Pancreas (tissue), 10 donors: Measurements from ENCODE around the gene FNDC3A. TPM values are rescaled to one million over a fixed set of nuclear protein-coding genes. Genes with fewer than 3 reads are reported as not detected.

ENCODE experiments used
- ATAC-seq, 4 donors: fragments of 200-7000 bp; cut with Tn5 transposase; one replicate each; pipeline versions ENCODE4 v1.8.0 to v1.9.1; 2020; ENCODE audit warnings: mild to moderate bottlenecking in 4 of 4, moderate library complexity in 4 of 4
- DNase-seq, 6 donors: peaks; one replicate each; pipeline ENCODE4 v3.0.0-alpha.2; 2020
- FAIRE-seq: peaks from 2 replicates; lab custom pipeline; 2012; peaks lifted over from hg19 to GRCh38; lab: Jason Lieb, UNC
- H3K27ac ChIP-seq, 4 donors: fragments of 200-600 bp; sonication (generic); 1 replicate in 3 of 4; 2 replicates in 1 of 4; pipeline versions ENCODE4 v1.5.0 to v1.8.0; 2020
- H3K27me3 ChIP-seq, 4 donors: fragments of 200-600 bp; one replicate each; pipeline ENCODE4 v1.8.0; 2021
- H3K36me3 ChIP-seq, 3 donors: fragments of 200-600 bp; sonication (generic) in 1 of 3; one replicate each; pipeline versions ENCODE4 v1.5.0 to v1.8.0; 2020 to 2021
- H3K4me1 ChIP-seq, 3 donors: fragments of 200-600 bp; one replicate each; pipeline ENCODE4 v1.8.0; 2021
- H3K4me3 ChIP-seq, 4 donors: fragments of 200-600 bp; sonication (generic) in 2 of 4; one replicate each; pipeline versions ENCODE4 v1.5.0 to v1.8.0; 2020 to 2021
- H3K9me3 ChIP-seq, 4 donors: fragments of 200-600 bp; one replicate each; pipeline ENCODE4 v1.8.0; 2021
- WGBS, 2 donors: extraction: QIAGEN DNeasy Blood & Tissue Kit; methylation state at CpG; one replicate each; pipeline ENCODE4 v1.1.7; 2013; 5-methylcytosine and 5-hydroxymethylcytosine counted together
- intact Hi-C, 3 donors: fragments of 100-400 bp; cut with DNase I; formaldehyde crosslinking; loops; one replicate each; pipeline versions ENCODE4 v1.11.1 to v1.14.2; 2022
- polyA plus RNA-seq, 2 donors: library from polyadenylated mRNA; stranded (reverse); fragments of 200-250 nt; gene quantifications; one replicate each; pipeline ENCODE4 v1.2.3, GENCODE V29; 2013
- total RNA-seq, 6 donors: library from RNA; stranded (reverse); fragmentation: NEBNext Ultra II Directional in 4 of 6; extraction: Animal tissue kit (Norgen Biotek cat#: 25700) in 4 of 6; gene quantifications; one replicate each; pipeline versions ENCODE4 v1.2.1 to v1.2.4, GENCODE V29; 2021 to 2023
- TF ChIP-seq, protein P1 (sequence below), 4 donors: fragments of 200-600 bp; sonication (generic) in 3 of 4; IDR thresholded peaks; one replicate each; pipeline versions ENCODE4 v1.5.0 to v1.8.0; 2021; ENCODE audit warnings: antibody characterized with exemption in 4 of 4
- donor health status: healthy with polysubstance abuse.
- donor health status: DM: no; HTN: no; CAD: no; lungs with moderate emphysema.
- donor health status: DM: no; HTN: no; CAD: no.
- donor health status: control.
- donor health status: control.
- donor health status: Bipolar disorder and iron deficiency.
- donor health status: DM: yes; HTN: yes; CAD: no.
- donor health status: DM: no; HTN: no; CAD: no.
- donor health status: DM: no; HTN: no; CAD: no.
- donor health status: DM: yes; HTN: yes; CAD: no.

FNDC3A gene
- total and polyA plus RNA-seq, 8 donors: 22.4 to 65.5 (median 47.2) TPM

DNA sequence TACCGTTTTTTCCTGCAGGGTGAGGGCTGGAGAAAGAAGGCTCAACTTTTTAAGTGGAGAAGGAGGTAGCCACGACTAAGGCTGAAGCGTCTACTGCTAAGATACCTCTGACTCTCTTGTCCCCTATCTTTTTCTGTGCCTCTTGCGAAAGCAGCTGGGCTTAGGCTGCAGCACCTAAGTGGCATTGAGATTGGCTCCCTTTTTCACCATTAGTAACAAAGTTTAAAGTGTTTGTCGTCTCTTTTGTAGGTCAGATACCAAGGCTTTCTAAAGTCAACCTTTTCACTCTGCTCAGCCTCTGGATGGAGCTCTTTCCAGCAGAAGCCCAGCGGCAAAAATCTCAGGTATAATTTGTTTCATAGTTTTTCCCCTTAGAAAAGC lies 272.9 kb downstream of the FNDC3A start:
- Histone ChIP-seq H3K9me3 (no peaks in the 10 kb centered on the region), H3K27me3 (no peaks in the 10 kb centered on the region), H3K27ac (peak overlapping the region; percentile 51 to 90 (median 86)), H3K4me3 (peak overlapping the region in 3 of 4 donors; percentile 75 to 91 (median 80)), H3K4me1 (peaks cover 4 to 9% (median 7%) of the 10 kb centered on the region in 3 donors), H3K36me3 (no peaks in the 10 kb centered on the region)
- FAIRE-seq: no peak
- DNase-seq: no peak
- WGBS, 2 donors: 1 to 3% methylated on average over 6 of the region's 6 CpGs
- TF ChIP-seq, protein P1, sequence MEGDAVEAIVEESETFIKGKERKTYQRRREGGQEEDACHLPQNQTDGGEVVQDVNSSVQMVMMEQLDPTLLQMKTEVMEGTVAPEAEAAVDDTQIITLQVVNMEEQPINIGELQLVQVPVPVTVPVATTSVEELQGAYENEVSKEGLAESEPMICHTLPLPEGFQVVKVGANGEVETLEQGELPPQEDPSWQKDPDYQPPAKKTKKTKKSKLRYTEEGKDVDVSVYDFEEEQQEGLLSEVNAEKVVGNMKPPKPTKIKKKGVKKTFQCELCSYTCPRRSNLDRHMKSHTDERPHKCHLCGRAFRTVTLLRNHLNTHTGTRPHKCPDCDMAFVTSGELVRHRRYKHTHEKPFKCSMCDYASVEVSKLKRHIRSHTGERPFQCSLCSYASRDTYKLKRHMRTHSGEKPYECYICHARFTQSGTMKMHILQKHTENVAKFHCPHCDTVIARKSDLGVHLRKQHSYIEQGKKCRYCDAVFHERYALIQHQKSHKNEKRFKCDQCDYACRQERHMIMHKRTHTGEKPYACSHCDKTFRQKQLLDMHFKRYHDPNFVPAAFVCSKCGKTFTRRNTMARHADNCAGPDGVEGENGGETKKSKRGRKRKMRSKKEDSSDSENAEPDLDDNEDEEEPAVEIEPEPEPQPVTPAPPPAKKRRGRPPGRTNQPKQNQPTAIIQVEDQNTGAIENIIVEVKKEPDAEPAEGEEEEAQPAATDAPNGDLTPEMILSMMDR (IDR thresholded peaks at IDR 0.05): no peak
- intact Hi-C loops: no loop called here
- peak; percentile 21 to 29 (median 24) for ATAC-seq

GRCh38 chr13:49251326-49251725 lies 275.6 kb downstream of the FNDC3A start:
- WGBS, 2 donors: 82 to 85% methylated on average over 5 of the region's 5 CpGs

GRCh38 chr13:49253310-49253709 lies 277.6 kb downstream of the FNDC3A start:
- Histone ChIP-seq H3K27me3 (no peaks in the 10 kb centered on the region), H3K27ac (no peak overlapping the region), H3K4me3 (no peak overlapping the region), H3K9me3 (no peaks in the 10 kb centered on the region), H3K36me3 (peaks cover 0 to 13% (median 0%) of the 10 kb centered on the region in 3 donors), H3K4me1 (peaks cover 0 to 4% (median 4%) of the 10 kb centered on the region in 3 donors)
- FAIRE-seq: no peak
- TF ChIP-seq, protein P1 (IDR thresholded peaks at IDR 0.05): no peak
- ATAC-seq: no peak
- no peak for DNase-seq
- 94 to 97% methylated on average over 1 of the region's 1 CpG for WGBS, 2 donors
- intact Hi-C loops: no loop called here

More at GRCh38 chr13:49251326-49251725, 275.6 kb downstream of the FNDC3A start:
- intact Hi-C loops: no loop called here
- Histone ChIP-seq H3K36me3 (peaks cover 0 to 8% (median 0%) of the 10 kb centered on the region in 3 donors), H3K4me3 (no peak overlapping the region), H3K4me1 (peaks cover 4 to 9% (median 7%) of the 10 kb centered on the region in 3 donors), H3K9me3 (no peaks in the 10 kb centered on the region), H3K27me3 (no peaks in the 10 kb centered on the region), H3K27ac (no peak overlapping the region)
- FAIRE-seq (no peak), ATAC-seq (no peak), DNase-seq (no peak)
- TF ChIP-seq, protein P1 (IDR thresholded peaks at IDR 0.05): no peak

DNA sequence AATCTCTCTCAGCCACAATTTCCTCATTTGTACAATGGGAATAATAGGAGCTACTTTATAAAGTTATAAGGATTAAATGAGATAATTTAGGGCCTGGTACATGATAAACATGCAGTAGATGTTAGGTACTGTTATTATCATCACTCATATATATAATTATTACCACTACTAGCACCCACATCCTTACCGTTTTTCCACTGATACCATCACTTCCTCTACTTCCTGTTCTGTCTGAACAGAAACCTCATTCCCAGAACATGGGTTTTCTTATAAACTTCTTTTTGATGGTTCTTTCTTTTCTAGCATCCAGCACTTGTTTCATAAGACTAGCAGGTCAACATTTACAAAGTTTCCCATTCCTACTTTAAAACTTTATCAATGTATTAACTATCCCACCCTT lies 278.3 kb downstream of the FNDC3A start:
- Histone ChIP-seq H3K4me3 (no peak overlapping the region), H3K9me3 (no peaks in the 10 kb centered on the region), H3K27me3 (no peaks in the 10 kb centered on the region), H3K36me3 (peaks cover 0 to 15% (median 0%) of the 10 kb centered on the region in 3 donors), H3K4me1 (peaks cover 0 to 2% (median under 1%) of the 10 kb centered on the region in 3 donors), H3K27ac (no peak overlapping the region)
- DNase-seq (no peak), FAIRE-seq (no peak), ATAC-seq (no peak)
- TF ChIP-seq, protein P1 (IDR thresholded peaks at IDR 0.05): no peak
- intact Hi-C loops: no loop called here
- 80% methylated on average over 1 of the region's 1 CpG for WGBS, 2 donors

- H3K9me3 ChIP-seq: no peaks in the 10 kb centered on the region
- H3K36me3 ChIP-seq: peaks cover 0 to 32% (median 5%) of the 10 kb centered on the region in 3 donors
- 94 to 97% methylated on average over 2 of the region's 2 CpGs for WGBS, 2 donors
- H3K4me1 ChIP-seq: no peaks in the 10 kb centered on the region
- no peak for FAIRE-seq
- intact Hi-C loops: no loop called here
- TF ChIP-seq, protein P1 (IDR thresholded peaks at IDR 0.05): no peak
- no peak overlapping the region for H3K27ac ChIP-seq
- no peak overlapping the region for H3K4me3 ChIP-seq
- H3K27me3 ChIP-seq: no peaks in the 10 kb centered on the region
- no peak for ATAC-seq
- DNase-seq: no peak
Measured at GRCh38 chr13:49256841-49257240, 281.1 kb downstream of the FNDC3A start.
